GM19239 (cell line): ENCODE results near the gene INSRR.

Source experiments
- DNase-seq: peaks from one replicate; pipeline ENCODE4 v3.0.0; 2011; ENCODE audit warnings: low spot score; ENCODE audit not compliant: insufficient read length
- FAIRE-seq: peaks from 2 replicates; lab custom pipeline; 2011; peaks lifted over from hg19 to GRCh38; lab: Jason Lieb, UNC

The INSRR gene

DNA sequence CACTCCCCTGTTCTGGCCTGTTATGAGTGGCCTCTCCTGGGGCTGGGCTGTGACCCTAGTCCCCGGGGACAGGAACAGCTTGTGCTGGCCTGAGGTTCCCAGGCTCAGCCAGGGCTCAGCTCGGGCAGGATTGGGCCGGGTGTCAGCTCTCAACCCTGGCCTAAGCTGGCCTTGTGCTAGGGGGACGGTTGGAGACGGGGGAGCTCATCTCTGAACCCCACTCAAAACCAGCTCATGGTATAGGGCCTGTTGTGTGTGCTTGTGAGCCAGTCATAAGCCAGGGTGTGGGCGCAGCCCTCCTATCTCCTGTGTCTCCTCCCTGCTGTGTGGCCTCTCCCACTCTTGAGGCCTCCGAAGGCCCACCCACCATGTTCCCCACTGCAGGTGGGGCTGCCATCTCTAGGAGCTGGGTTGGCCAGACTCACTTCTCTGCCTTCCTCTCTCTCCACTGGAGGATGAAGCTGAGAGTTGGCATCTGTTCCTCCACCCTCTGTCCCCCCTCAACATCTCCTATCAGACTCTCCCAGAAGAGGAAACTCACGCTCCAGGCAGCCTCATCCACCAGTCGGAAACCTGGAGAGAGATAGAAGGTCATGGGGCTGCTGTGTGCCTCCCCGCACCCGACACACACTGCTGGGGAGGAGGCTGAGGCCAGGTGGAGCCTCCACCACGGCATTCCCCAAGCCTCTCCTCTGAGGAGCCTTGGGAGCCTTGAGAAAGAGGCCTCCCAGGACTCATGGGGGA is 36.0 kb upstream of the INSRR start:
- DNase-seq (no peak), FAIRE-seq (no peak)

DNA sequence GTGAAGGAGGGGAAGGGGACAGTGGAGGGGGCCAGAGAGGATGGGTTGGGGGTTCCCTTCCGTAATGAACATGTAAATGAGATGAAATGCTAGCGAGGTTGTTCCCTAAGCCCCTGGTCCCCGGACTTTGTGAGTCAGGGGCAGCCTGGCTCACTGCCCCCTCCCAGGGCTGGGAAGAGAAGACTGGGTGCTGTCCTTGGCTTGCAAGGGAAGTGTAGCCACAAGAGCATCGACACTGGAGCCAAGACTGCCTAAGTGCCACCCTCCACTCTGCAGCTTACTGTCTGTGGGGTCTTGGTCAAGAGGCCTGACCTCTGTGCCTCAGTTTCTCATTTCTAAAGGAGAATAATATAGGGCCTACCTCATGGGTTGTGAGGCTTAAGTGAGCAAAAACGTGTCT is 35.1 kb upstream of the INSRR start:
- no peak for FAIRE-seq
- no peak for DNase-seq

DNA sequence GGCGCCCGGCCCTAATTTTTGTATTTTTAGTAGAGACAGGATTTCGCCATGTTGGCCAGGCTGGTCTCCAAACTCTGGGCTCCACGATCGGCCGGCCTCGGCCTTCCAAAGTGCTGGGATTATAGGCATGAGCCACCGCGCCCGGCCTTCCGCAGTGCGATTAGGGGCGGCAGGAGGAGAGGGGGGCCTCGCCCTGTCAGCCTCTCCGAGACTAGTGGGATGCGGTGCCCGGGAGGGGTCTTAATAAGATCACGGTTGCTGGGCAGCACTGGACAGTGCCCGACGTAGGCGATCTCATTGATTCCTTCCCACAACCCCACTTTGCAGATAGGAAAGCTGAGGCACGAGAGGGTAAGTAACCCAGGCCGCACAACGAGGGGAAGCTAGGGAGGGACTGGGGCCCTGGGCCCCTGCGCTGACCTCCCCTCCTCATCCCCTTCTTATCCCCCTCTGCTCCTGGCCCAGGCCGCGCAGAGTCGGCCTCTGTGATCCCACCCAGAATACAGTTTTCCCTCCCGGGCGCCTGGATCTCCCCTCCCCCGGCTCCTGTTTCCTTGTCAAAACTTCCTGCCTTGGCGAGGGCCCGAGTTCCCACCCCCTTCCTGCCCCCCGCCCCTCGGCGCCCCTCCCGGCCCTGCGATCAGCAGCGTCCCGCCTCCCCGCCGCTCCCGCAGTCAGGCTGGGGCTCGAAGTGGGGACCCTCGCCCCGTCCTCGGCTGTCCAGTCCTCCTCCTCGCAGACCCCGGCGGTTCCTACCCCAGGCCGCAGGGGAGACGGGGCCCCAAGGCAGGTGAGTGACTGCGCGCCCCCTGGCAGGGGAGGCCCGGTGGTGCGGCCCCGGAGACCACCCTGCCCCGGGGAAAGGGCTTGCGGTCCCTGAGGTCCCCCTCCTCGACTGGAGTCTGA is 34.4 kb upstream of the INSRR start, which contains the start of gene PEAR1:
PEAR1 (plus strand) TSS at position 671 of the 906 bp plus-strand sequence. CDS start 10,209 bp downstream, outside the sequence.
- no peak for FAIRE-seq
- no peak for DNase-seq

- DNase-seq (peak; percentile 81), FAIRE-seq (no peak)
Observed at GRCh38 chr1:156892190-156893047, 33.5 kb upstream of the INSRR start.

GRCh38 chr1:156889802-156890580 is 31.1 kb upstream of the INSRR start:
- DNase-seq (peak; percentile 74), FAIRE-seq (peak; percentile 40)

- FAIRE-seq (no peak), DNase-seq (no peak)
Observed at GRCh38 chr1:156887734-156888133, 28.8 kb upstream of the INSRR start.

GRCh38 chr1:156887317-156887716 is 28.4 kb upstream of the INSRR start:
- FAIRE-seq (no peak), DNase-seq (no peak)

- DNase-seq, result no peak
- no peak for FAIRE-seq
Observed at GRCh38 chr1:156886583-156887281, 27.8 kb upstream of the INSRR start.

DNA sequence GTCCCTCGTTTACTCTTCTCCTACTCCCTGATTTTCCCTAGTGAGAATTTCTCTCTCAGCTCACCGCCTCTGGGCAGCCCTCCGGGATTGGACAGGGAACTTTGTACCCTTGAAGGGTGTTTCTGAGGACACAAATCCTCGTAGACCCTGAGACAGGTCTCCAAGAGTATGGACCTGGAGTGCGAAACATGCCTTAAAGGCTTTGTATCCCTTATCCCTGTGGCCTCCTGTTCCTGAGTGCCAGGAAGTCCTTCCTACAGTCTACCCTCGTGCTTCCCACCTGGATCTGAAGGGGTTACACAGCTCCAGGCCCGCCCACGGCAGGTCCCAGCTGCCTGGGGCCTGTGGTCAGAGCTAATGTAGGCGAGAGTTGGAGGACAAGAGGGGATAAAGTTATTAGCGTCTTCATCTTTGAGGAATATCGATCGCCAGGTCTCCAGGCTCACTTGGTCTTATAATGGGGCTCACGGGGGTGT is 27.0 kb upstream of the INSRR start:
- no peak for DNase-seq
- FAIRE-seq, result no peak

GRCh38 chr1:156885314-156885713 is 26.4 kb upstream of the INSRR start:
- FAIRE-seq (no peak), DNase-seq (no peak)

DNA sequence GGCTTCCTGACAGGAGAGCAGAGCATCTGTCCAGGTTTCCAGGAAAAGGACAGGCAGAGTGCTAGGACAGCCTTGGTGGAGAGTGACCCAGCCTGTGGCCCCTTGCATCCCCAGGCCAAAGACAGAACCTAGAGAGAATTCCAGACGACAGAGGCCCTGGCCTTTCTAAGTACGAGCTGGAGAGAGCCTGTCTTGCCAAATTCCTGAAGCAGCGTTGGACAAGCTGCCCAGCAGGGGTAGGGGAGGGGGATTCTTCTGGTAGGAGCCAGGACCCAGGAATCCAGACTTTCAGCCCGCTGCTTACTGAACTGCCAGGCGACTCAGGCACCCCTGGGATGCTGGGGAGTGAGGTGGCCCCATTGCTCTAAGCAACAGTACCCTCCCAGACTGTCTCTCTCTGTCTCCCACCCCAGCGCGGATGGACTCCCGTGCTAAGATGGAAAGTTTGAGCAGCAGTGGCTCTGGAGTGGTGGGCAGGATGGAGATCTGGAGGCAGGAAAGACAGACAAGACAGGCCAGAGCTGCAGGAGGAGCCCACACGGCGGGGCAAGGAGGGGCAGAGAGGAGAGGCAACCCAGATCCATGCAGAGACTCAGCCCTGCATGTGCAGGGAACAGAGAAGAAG is 25.8 kb upstream of the INSRR start:
- no peak for DNase-seq
- no peak for FAIRE-seq

- FAIRE-seq (no peak), DNase-seq (no peak)
Observed at GRCh38 chr1:156883919-156884318, 25.0 kb upstream of the INSRR start.

DNA sequence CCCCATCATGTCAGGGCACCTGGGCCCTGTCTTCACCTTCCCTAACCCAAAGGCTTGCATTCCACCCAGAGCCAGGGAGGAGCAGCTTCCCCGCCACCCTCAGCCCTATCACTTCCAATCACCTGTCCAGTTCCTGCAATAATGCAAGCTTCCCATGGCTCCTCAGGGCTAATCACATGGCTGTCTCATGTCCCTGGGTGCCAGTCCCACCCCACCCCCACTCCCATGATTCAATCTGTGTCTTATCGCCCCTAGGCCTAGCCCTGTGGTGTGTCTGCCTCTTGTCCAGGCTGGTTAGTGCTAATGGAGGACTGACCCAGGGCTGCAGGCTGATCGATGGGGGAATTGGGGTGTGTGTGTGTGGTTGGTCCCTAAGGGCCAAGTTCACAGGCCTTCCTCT is 23.6 kb upstream of the INSRR start:
- no peak for FAIRE-seq
- DNase-seq, result no peak

DNA sequence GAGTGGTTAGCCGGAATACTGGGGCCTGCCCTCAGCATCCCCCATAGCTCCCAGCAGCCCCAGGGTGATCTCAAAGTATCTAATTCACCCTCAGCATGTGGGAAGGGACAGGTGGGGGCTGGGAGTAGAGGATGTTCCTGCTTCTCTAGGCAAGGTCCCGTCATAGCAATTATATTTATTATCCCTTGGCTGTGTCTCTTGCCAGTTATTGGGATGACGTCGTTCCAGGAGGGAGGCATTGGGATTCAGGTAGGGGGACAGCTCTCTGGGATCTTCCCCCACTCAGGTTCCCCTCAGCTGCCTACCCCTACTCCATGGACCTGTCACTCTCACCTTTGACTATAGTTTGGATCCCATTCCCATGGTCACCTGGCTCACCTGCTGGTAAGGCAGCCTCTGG is 22.7 kb upstream of the INSRR start:
- FAIRE-seq (no peak), DNase-seq (no peak)

- FAIRE-seq (no peak), DNase-seq (no peak)
Observed at GRCh38 chr1:156881101-156881500, 22.2 kb upstream of the INSRR start.

DNA sequence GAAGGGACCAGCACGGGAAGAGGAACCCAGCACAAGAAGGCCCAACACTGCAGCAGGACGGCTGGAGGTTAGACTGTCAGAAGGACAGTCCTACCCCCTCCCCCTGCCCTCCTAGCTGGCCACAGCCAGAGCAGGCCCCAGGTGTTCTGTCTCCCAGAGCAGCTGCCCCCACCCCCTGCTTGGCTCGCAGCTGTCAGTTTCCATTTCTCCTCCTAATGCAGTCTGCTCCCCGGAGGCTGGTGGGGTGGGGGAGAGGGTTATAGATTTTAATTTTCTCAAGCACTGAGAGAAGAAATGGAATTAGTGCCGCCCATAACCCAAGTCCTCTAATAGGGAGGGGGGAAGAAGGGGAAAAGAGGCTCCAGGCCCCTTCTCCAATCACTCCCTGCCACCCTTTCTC is 21.6 kb upstream of the INSRR start:
- no peak for DNase-seq
- no peak for FAIRE-seq

DNA sequence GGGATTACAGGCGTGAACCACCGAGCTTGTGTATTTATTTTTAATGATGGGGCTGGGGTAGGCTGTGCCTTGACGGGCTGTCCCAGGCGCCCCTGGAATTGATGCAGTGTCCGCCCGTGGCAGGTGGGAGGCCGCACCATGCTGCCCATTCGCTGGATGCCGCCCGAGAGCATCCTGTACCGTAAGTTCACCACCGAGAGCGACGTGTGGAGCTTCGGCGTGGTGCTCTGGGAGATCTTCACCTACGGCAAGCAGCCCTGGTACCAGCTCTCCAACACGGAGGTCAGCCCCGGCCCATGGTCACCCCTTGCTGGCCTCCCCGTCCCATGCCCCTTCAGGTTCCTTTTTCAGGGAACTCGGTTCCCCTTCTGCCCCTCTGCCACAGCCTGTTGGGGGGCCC is 21.0 kb upstream of the INSRR start:
- FAIRE-seq, result no peak

DNA sequence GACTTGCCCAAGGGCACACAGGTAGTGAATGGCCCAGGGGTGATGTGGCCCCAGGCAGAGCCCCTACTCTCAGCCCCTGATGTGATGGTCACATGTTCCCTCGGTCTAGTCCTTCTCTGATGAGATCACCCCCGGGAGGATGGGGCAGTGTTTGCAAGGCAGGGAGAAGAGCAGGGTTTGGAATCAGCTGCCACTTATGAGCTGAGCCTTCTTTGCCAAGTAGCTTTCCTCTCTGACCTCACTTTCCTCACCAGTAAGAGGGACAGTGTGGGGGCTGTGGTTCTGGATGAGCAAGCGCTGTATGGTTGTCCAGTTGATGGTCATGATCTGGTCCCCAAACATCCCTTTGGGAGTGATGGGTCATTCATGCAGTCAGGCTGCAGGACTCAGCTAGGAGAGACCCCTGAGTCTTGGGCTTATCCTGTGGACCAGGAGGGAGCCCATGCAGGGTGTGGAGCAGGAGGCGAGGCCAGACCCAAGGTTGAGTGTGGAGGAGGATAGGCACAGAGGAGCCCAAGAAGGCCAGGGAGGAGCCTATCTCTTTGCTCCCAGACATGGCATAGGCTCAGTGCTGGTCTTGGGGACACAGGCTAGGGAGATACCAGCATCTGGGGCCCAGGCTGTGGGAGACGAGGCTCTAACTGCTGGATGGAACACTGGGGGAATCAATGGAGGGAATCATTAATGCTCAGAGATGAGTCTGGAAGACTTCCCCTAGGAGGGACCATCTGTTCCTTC is 18.7 kb upstream of the INSRR start:
- no peak for FAIRE-seq
- no peak for DNase-seq

More for the DNA sequence above, 21.0 kb upstream of the INSRR start:
- no peak for DNase-seq
